Measurements from ENCODE around the gene PCDH9. TPM values are rescaled to one million over a fixed set of nuclear protein-coding genes. Genes with fewer than 3 reads are reported as not detected.

Gene PCDH9
- total and polyA plus RNA-seq, 5 donors = 5.1 to 30.0 (median 27.8) TPM

DNA sequence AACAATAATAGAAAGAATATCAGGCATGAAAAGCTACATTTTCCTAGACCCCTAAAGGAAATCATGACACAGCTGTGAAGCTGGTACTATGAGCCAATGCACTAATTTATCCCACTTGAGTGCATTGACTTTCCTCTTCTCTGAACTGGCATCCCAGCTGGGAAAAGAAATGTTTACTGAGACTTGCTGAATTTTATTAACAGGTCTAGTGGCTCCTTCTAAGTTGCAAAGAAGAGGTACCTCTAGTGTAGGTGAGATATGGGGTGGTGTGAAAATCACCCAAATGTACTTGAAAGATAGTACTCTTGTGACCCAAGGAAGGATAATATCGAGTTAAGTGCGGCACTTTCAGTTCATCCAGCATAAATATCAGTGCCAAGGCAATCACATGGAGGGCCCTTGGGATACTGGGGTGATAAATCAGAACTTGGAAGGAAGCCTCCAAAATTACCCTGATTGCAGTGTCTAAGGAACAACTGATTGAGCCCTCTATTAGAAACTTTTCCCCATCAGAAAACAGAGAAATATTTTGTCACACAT, 369.2 kb downstream of the PCDH9 start:
- Histone ChIP-seq H3K9me3 (ENCODE audit: control insufficient read depth, low read length) (no peaks in the 10 kb centered on the region), H3K4me1 (ENCODE audit: control insufficient read depth, insufficient read depth, low read length) (peaks cover 5% of the 10 kb centered on the region), H3K27me3 (ENCODE audit: control insufficient read depth, insufficient read depth) (no peaks in the 10 kb centered on the region), H3K27ac (ENCODE audit: low read length) (no peak overlapping the region), H3K4me3 (ENCODE audit: low read length) (no peak overlapping the region)
- peak in 1 of 2 donors; percentile 54 for ATAC-seq
- 39% methylated on average over 2 of the region's 2 CpGs for WGBS
- DNase-seq = no peak
- intact Hi-C loops (cut with DNase I) = no loop called here

DNA sequence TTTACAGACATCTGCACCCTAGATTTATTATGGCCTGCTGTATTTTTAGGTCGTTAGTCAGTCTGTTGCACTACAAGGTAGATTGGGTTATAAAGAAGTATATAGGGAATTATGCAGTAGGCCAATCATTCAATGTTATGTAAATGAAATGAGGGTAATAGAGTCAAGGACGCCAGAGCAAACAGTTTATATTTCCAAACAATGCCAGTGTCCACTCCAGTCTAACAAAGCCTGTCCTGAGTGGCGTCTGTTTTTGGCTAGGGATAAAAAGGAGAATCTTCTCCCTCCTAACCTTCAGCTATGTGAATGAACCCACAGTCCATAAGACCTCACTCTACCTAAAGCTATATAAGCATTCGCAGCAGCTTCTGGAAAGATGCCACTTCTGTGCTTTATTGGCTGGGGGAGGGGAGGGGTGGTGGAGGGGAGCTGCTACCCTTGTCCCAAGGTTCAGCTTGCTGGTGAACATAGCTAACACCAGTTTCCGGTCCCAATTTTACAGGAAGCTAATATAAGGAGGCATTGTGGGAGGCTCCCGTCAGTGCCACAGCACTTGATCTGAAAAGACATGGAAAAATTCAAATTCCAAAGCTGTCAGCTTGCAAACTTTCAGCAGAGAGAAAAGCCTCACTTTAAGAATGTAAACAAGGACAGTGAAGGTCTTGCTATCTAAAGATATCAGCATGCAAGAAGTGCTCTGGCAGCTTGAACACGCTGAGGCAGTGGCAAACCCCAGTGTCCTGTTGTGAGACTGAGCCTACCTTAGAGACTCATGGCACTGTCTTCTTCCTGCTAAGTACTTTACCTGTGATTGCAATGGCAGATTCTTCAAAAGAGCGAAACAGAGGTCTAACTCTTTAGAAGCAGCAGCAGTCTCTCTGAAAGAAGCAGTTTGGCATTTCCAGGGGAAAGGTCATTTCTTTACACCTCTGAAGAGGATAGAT, 369.9 kb downstream of the PCDH9 start:
- ATAC-seq (peak in 1 of 2 donors; percentile 43), DNase-seq (no peak)
- Histone ChIP-seq H3K4me1 (ENCODE audit: control insufficient read depth, insufficient read depth, low read length) (peaks cover 5% of the 10 kb centered on the region), H3K27me3 (ENCODE audit: control insufficient read depth, insufficient read depth) (no peaks in the 10 kb centered on the region), H3K4me3 (ENCODE audit: low read length) (no peak overlapping the region), H3K9me3 (ENCODE audit: control insufficient read depth, low read length) (no peaks in the 10 kb centered on the region), H3K27ac (ENCODE audit: low read length) (no peak overlapping the region)
- WGBS = 74% methylated on average over 8 of the region's 8 CpGs
- intact Hi-C loops (cut with DNase I) = no loop called here

DNA sequence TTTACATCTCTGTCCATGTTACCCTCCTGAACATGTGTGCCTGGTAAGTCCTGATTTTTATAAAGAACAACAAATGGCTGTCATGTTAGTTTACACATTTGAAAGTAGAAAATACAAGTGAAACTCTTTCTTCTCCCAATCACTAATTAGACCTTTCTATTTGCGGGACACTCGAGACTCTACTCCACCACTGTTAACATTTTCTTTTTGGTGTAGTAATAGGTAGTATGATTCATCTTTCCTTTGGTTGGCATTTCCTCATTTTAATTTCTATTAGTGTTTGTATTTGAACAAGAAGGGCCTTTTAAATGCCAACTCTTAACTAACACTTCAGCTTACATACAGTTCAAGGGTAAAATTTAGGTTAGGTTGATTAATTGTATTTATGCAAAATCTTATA, 371.1 kb downstream of the PCDH9 start:
- H3K27me3 ChIP-seq (ENCODE audit: control insufficient read depth, insufficient read depth) = no peaks in the 10 kb centered on the region
- H3K27ac ChIP-seq (ENCODE audit: low read length) = no peak overlapping the region
- H3K4me1 ChIP-seq (ENCODE audit: control insufficient read depth, insufficient read depth, low read length) = peaks cover 5% of the 10 kb centered on the region
- H3K4me3 ChIP-seq (ENCODE audit: low read length) = no peak overlapping the region
- DNase-seq (no peak), ATAC-seq (no peak)
- WGBS = 79% methylated on average over 2 of the region's 2 CpGs
- no peaks in the 10 kb centered on the region for H3K9me3 ChIP-seq (ENCODE audit: control insufficient read depth, low read length)
- intact Hi-C loops (cut with DNase I) = no loop called here

DNA sequence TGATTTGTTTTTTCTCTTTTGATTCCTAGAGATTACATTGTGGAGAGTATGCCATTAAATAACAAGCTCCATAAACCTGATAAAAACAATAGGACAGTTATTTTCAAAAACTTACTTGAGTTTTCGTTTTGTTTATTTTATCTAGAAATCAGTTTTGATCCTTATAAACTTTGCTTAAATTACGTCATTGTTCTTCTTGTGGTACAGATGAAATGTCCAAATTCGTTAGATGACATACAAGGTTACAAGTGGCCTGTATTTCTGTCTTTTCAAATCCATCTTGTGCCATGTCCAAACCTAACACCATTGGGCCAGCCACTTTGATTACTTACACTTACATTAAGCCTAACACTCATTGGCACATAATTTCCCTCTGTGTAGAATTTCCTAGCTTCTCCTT, 372.0 kb downstream of the PCDH9 start:
- Histone ChIP-seq H3K4me1 (ENCODE audit: control insufficient read depth, insufficient read depth, low read length) (peaks cover 5% of the 10 kb centered on the region), H3K27ac (ENCODE audit: low read length) (no peak overlapping the region), H3K27me3 (ENCODE audit: control insufficient read depth, insufficient read depth) (no peaks in the 10 kb centered on the region), H3K4me3 (ENCODE audit: low read length) (no peak overlapping the region), H3K9me3 (ENCODE audit: control insufficient read depth, low read length) (no peaks in the 10 kb centered on the region)
- ATAC-seq (no peak), DNase-seq (no peak)
- WGBS = 86% methylated on average over 3 of the region's 3 CpGs
- intact Hi-C loops (cut with DNase I) = no loop called here

DNA sequence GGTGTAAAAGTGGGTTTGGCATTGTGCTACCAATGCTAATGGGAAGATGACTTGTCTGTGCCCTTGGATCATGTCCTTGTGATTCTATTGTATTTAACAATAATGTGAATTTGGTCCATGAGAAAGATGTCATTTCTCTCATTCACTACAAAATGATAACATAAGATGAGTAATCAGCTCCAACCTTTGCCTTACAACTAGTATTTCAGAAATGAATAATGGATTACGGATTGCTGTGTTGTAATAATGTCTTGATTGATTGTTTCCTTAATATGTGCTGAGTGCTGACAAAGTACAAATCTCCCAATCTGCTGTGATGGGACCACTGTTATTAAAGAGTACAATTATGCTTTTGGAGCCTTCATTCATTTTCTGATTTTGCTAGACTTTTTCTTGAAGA, 375.0 kb downstream of the PCDH9 start:
- 77% methylated on average over 1 of the region's 1 CpG for WGBS
- peaks cover 2% of the 10 kb centered on the region for H3K4me1 ChIP-seq (ENCODE audit: control insufficient read depth, insufficient read depth, low read length)
- intact Hi-C loops (cut with DNase I) = no loop called here

DNA sequence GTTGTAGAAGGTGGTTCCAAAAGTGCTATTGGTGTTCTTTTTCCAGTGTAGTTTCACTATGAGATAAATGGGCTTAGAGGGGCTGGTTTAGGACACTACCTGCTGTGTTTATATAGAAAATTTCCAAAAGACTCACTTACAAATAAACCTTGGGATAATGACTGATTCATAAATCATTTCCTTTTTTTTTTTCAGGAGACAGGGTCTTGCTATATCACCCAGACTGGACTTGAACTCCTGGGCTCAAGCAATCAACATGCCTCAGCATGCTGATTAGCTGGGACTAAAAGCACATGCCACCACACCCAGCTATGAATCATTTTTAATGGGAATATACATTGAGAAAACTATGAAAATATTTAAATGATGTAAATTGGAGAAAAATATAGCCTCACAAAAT, 376.6 kb downstream of the PCDH9 start:
- intact Hi-C loops (cut with DNase I) = no loop called here
- no peaks in the 10 kb centered on the region for H3K9me3 ChIP-seq (ENCODE audit: control insufficient read depth, low read length)
- ATAC-seq = no peak
- H3K4me3 ChIP-seq (ENCODE audit: low read length) = no peak overlapping the region
- no peak for DNase-seq
- peaks cover 2% of the 10 kb centered on the region for H3K4me1 ChIP-seq (ENCODE audit: control insufficient read depth, insufficient read depth, low read length)
- no peak overlapping the region for H3K27ac ChIP-seq (ENCODE audit: low read length)
- H3K27me3 ChIP-seq (ENCODE audit: control insufficient read depth, insufficient read depth) = no peaks in the 10 kb centered on the region

More for the DNA sequence above, 375.0 kb downstream of the PCDH9 start:
- Histone ChIP-seq H3K9me3 (ENCODE audit: control insufficient read depth, low read length) (no peaks in the 10 kb centered on the region), H3K27ac (ENCODE audit: low read length) (no peak overlapping the region), H3K27me3 (ENCODE audit: control insufficient read depth, insufficient read depth) (no peaks in the 10 kb centered on the region), H3K4me3 (ENCODE audit: low read length) (no peak overlapping the region)
- ATAC-seq = no peak
- DNase-seq = no peak

DNA sequence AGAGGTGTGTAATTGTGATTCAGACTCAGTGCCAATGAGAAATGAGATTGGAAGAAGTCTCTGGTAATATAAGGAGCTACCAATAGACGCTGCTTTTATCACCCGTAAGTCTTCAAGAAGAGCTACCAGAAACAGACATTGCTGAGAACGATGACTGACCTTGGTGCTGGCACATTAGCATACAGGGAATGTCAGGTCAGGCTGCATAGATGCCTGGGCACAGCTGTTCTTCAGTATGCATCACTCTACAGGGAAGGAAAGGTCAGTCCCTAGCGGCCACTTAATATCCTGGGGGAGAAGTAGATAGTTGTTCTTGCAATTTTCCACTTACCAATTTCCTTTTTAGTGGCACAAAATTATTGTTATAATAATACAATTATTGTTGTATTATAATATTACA, 380.4 kb downstream of the PCDH9 start:
- no peaks in the 10 kb centered on the region for H3K4me1 ChIP-seq (ENCODE audit: control insufficient read depth, insufficient read depth, low read length)
- intact Hi-C loops (cut with DNase I) = no loop called here
- H3K27ac ChIP-seq (ENCODE audit: low read length) = no peak overlapping the region
- no peak overlapping the region for H3K4me3 ChIP-seq (ENCODE audit: low read length)
- no peaks in the 10 kb centered on the region for H3K27me3 ChIP-seq (ENCODE audit: control insufficient read depth, insufficient read depth)
- H3K9me3 ChIP-seq (ENCODE audit: control insufficient read depth, low read length) = no peaks in the 10 kb centered on the region
- DNase-seq (no peak), ATAC-seq (no peak)
- WGBS = 86% methylated on average over 4 of the region's 4 CpGs

DNA sequence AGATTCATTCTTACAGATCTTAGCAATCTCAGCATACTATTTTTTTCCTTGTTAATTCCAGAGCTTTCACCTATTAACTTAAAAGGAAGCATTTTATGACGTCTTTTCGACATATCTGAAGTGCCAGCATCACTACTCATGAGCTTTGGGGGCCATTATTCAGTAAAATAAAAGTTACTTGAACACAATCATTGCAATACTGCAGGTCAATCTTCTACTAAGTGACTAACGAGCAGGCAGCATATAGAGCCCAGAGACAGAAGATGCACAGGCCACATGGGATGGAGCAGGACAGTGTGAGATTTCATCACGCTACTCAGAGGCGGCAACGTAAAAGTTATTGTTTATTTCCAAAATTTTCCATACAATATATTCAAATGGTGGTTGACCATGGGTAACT, 382.6 kb downstream of the PCDH9 start:
- DNase-seq (no peak), ATAC-seq (no peak)
- Histone ChIP-seq H3K4me1 (ENCODE audit: control insufficient read depth, insufficient read depth, low read length) (no peaks in the 10 kb centered on the region), H3K9me3 (ENCODE audit: control insufficient read depth, low read length) (no peaks in the 10 kb centered on the region), H3K4me3 (ENCODE audit: low read length) (no peak overlapping the region), H3K27ac (ENCODE audit: low read length) (no peak overlapping the region), H3K27me3 (ENCODE audit: control insufficient read depth, insufficient read depth) (no peaks in the 10 kb centered on the region)
- WGBS = 95% methylated on average over 6 of the region's 6 CpGs
- intact Hi-C loops (cut with DNase I) = no loop called here

DNA sequence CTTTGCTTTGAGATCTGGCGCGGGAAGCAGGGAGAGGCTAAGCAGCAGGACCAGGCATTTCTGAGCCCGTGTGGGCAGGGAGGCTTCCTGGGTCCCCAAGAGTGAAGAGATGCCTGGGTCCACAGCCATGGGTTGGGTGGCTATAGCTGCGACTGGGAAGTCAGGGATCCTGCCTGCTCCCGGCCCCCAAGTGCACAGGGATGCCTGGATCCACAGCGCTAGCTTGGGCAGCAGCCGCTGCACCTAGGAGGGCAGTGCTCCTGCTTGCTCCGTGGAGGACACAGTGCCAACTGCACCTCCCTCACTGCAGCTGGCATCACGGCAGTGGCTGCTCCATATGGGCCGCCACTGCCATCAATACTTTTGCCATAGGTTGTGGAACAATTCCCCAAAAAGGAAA, 384.7 kb downstream of the PCDH9 start:
- Histone ChIP-seq H3K9me3 (ENCODE audit: control insufficient read depth, low read length) (no peaks in the 10 kb centered on the region), H3K4me3 (ENCODE audit: low read length) (no peak overlapping the region), H3K4me1 (ENCODE audit: control insufficient read depth, insufficient read depth, low read length) (no peaks in the 10 kb centered on the region), H3K27me3 (ENCODE audit: control insufficient read depth, insufficient read depth) (no peaks in the 10 kb centered on the region), H3K27ac (ENCODE audit: low read length) (no peak overlapping the region)
- DNase-seq (peak in 1 of 3 donors; percentile 20), ATAC-seq (no peak)
- intact Hi-C loops (cut with DNase I) = no loop called here
- 97% methylated on average over 10 of the region's 10 CpGs for WGBS

DNA sequence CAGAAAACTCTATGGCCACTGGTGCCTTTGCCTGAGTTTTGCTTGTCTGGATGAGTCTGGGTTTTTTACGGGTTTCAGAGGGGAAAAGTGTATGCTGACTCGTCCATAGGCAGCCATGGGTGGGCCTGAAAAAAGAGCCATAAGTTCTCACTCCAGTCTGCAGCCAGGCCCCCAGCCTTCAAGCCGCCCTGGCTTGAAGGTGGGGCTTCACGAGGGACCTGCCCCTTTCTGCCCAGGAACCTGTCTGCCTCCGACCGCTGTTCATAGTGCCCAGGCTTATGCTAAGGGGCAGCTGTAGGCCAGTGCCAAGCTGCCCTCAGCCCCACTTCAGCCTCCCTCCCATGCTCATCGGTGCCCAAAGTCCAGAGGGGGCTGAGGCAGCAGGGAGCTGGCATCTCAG, 385.2 kb downstream of the PCDH9 start:
- no peaks in the 10 kb centered on the region for H3K4me1 ChIP-seq (ENCODE audit: control insufficient read depth, insufficient read depth, low read length)
- ATAC-seq (no peak), DNase-seq (peak in 1 of 3 donors; percentile 25)
- WGBS = 88% methylated on average over 7 of the region's 7 CpGs
- intact Hi-C loops (cut with DNase I) = no loop called here
- no peak overlapping the region for H3K27ac ChIP-seq (ENCODE audit: low read length)
- no peaks in the 10 kb centered on the region for H3K27me3 ChIP-seq (ENCODE audit: control insufficient read depth, insufficient read depth)
- H3K9me3 ChIP-seq (ENCODE audit: control insufficient read depth, low read length) = no peaks in the 10 kb centered on the region
- no peak overlapping the region for H3K4me3 ChIP-seq (ENCODE audit: low read length)

DNA sequence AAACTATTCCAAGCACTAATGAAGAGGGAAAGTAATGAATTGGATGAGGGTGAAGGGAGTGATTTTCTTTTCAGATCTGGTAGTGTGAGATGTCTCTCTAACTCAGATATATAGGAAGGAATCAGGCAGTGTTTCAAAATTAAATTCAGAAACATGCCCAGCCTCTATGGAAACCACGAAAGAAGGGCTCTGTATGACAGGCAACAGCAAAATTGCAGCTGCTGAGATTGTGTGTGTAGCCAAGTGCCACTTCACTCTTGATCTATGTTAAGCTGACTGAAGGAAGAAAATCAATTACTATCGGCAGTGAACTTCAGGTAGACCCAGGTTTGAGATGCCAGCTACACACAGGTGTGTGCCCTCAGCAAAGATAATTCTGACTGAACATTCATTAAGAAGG, 387.4 kb downstream of the PCDH9 start:
- ATAC-seq (no peak), DNase-seq (no peak)
- no peaks in the 10 kb centered on the region for H3K27me3 ChIP-seq (ENCODE audit: control insufficient read depth, insufficient read depth)
- no peaks in the 10 kb centered on the region for H3K9me3 ChIP-seq (ENCODE audit: control insufficient read depth, low read length)
- H3K4me3 ChIP-seq (ENCODE audit: low read length) = no peak overlapping the region
- intact Hi-C loops (cut with DNase I) = no loop called here
- no peak overlapping the region for H3K27ac ChIP-seq (ENCODE audit: low read length)
- H3K4me1 ChIP-seq (ENCODE audit: control insufficient read depth, insufficient read depth, low read length) = no peaks in the 10 kb centered on the region
- 73% methylated on average over 2 of the region's 2 CpGs for WGBS
